Gastroesophageal sphincter (tissue), 4 donors: ENCODE results near the gene CGRRF1. TPM values are rescaled to one million over a fixed set of nuclear protein-coding genes. Genes with fewer than 3 reads are reported as not detected.
A peak's percentile ranks its signal among the peaks of the same experiment; 100 is the strongest.

Experiments
- ATAC-seq: fragments of 150-250 bp; one replicate; pipeline ENCODE4 v1.9.1; 2016; ENCODE audit warnings: mild to moderate bottlenecking, moderate library complexity
- H3K27ac ChIP-seq, 4 donors: fragments of 200-600 bp; sonication (generic) in 3 of 4; 1 replicate in 3 of 4; 2 replicates in 1 of 4; pipeline ENCODE4 v1.5.1; 2016 to 2019
- H3K27me3 ChIP-seq: fragments of 200-600 bp; sonication (generic); one replicate; pipeline ENCODE4 v1.5.1; 2019
- H3K36me3 ChIP-seq, 2 donors: fragments of 200-600 bp; sonication (generic); one replicate each; pipeline ENCODE4 v1.5.1; 2019; ENCODE audit warnings: control low read depth in 1 of 2
- H3K4me1 ChIP-seq, 3 donors: fragments of 200-600 bp; sonication (generic); 1 replicate in 2 of 3; 2 replicates in 1 of 3; pipeline ENCODE4 v1.5.1; 2016 to 2019; ENCODE audit warnings: control low read depth in 2 of 3
- H3K4me3 ChIP-seq, 2 donors: fragments of 200-600 bp; sonication (generic); one replicate each; pipeline ENCODE4 v1.5.1; 2019; ENCODE audit warnings: mild to moderate bottlenecking in 1 of 2, moderate library complexity in 1 of 2
- H3K9me3 ChIP-seq, 3 donors: fragments of 200-600 bp; sonication (generic); one replicate each; pipeline ENCODE4 v1.5.1; 2017 to 2019; ENCODE audit warnings: control low read depth in 2 of 3
- EP300 ChIP-seq: sonication (generic); formaldehyde crosslinking; IDR thresholded peaks from one replicate; pipeline ENCODE4 v1.6.1; 2017; ENCODE audit warnings: antibody characterized with exemption, mild to moderate bottlenecking
- POLR2A ChIP-seq, 2 donors: fragments of 450-650 bp; IDR thresholded peaks; one replicate each; pipeline ENCODE4 v1.6.1; 2017; ENCODE audit warnings: antibody characterized with exemption in 2 of 2, mild to moderate bottlenecking in 2 of 2, moderate library complexity in 1 of 2
- POLR2AphosphoS5 ChIP-seq: sonication (generic); formaldehyde crosslinking; IDR thresholded peaks from one replicate; pipeline ENCODE4 v1.6.1; 2017; ENCODE audit warnings: antibody characterized with exemption
- WGBS, 2 donors: methylation state at CpG; one replicate each; pipeline ENCODE4 v1.1.5; 2018; ENCODE audit warnings: low coverage in 1 of 2; 5-methylcytosine and 5-hydroxymethylcytosine counted together
- total RNA-seq, 4 donors: library from RNA; depleted of rRNA; stranded (reverse); fragments of >200 nt; gene quantifications; one replicate each; pipeline ENCODE4 v1.1.0, GENCODE V29; 2016
- TF ChIP-seq, protein P1 (sequence below), 4 experiments: fragments of 200-600 bp in 2 of 4; fragments of 450-650 bp in 2 of 4; sonication (generic) in 1 of 4; IDR thresholded peaks; one replicate each; pipeline ENCODE4 v1.5.1; 2017 to 2019; ENCODE audit warnings: antibody characterized with exemption in 4 of 4, mild to moderate bottlenecking in 2 of 4, moderate library complexity in 2 of 4

CGRRF1 gene
- total RNA-seq, 4 donors from 2014 or later: 12.3 to 32.8 (median 22.2) TPM

DNA sequence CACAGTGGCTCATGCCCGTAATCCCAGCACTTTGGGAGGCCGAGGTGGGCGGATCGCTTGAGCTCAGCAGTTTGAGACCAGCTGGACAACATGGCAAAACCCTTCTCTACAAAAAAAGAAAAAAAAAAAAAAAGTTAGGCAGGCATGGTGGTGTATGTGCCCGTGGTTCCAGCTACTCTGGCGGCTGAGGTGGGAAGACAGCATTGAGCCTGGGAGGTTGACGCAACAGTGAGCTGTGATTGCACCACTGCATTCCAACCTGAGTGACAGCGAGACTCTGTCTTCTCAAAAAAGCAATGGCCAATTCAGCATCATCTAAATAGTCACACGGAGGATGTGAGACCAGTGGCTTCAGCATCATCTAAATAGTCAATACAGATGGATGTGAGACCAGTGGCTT, 46.8 kb downstream of the CGRRF1 start:
- Histone ChIP-seq H3K4me3 (no peak overlapping the region), H3K27ac (no peak overlapping the region), H3K9me3 (no peaks in the 10 kb centered on the region), H3K36me3 (no peaks in the 10 kb centered on the region), H3K4me1 (no peaks in the 10 kb centered on the region), H3K27me3 (peaks cover 24% of the 10 kb centered on the region)
- TF ChIP-seq POLR2A (IDR thresholded peaks at IDR 0.05): no peak
- TF ChIP-seq POLR2AphosphoS5: no peak
- no peak for TF ChIP-seq EP300
- TF ChIP-seq, protein P1, sequence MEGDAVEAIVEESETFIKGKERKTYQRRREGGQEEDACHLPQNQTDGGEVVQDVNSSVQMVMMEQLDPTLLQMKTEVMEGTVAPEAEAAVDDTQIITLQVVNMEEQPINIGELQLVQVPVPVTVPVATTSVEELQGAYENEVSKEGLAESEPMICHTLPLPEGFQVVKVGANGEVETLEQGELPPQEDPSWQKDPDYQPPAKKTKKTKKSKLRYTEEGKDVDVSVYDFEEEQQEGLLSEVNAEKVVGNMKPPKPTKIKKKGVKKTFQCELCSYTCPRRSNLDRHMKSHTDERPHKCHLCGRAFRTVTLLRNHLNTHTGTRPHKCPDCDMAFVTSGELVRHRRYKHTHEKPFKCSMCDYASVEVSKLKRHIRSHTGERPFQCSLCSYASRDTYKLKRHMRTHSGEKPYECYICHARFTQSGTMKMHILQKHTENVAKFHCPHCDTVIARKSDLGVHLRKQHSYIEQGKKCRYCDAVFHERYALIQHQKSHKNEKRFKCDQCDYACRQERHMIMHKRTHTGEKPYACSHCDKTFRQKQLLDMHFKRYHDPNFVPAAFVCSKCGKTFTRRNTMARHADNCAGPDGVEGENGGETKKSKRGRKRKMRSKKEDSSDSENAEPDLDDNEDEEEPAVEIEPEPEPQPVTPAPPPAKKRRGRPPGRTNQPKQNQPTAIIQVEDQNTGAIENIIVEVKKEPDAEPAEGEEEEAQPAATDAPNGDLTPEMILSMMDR (IDR thresholded peaks at IDR 0.05): no peak
- ATAC-seq: no peak
- 80 to 90% methylated on average over 5 to 8 of the region's 9 CpGs for WGBS, 2 donors

DNA sequence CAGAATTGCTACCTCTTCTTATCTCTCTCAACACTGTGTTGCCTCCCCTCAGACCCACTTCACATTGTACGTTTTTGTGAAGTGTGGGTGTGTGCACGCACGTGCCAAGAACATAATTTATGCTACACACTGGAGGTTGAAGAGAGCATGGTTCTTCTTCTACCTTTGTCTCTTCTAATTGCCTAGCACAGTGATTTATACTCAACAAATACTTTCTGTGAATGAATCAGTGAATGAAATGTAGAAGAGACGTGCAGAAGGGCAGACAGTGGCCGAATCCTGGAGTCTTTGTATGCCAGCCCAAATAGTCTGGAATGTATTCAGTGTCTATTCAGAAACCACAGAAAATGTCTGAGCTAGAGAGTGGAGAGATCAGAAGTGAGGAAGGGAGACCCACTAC, 52.6 kb downstream of the CGRRF1 start:
- H3K9me3 ChIP-seq: no peaks in the 10 kb centered on the region
- H3K4me3 ChIP-seq: no peak overlapping the region
- ATAC-seq: no peak
- H3K27ac ChIP-seq: no peak overlapping the region
- TF ChIP-seq POLR2AphosphoS5 (no peak), EP300 (no peak), POLR2A (IDR thresholded peaks at IDR 0.05) (no peak)
- TF ChIP-seq, protein P1 (IDR thresholded peaks at IDR 0.05): no peak
- H3K27me3 ChIP-seq: no peaks in the 10 kb centered on the region
- 51 to 55% methylated on average over 5 of the region's 5 CpGs for WGBS, 2 donors
- peaks cover 0 to 11% (median 0%) of the 10 kb centered on the region in 3 donors for H3K4me1 ChIP-seq
- H3K36me3 ChIP-seq: no peaks in the 10 kb centered on the region

DNA sequence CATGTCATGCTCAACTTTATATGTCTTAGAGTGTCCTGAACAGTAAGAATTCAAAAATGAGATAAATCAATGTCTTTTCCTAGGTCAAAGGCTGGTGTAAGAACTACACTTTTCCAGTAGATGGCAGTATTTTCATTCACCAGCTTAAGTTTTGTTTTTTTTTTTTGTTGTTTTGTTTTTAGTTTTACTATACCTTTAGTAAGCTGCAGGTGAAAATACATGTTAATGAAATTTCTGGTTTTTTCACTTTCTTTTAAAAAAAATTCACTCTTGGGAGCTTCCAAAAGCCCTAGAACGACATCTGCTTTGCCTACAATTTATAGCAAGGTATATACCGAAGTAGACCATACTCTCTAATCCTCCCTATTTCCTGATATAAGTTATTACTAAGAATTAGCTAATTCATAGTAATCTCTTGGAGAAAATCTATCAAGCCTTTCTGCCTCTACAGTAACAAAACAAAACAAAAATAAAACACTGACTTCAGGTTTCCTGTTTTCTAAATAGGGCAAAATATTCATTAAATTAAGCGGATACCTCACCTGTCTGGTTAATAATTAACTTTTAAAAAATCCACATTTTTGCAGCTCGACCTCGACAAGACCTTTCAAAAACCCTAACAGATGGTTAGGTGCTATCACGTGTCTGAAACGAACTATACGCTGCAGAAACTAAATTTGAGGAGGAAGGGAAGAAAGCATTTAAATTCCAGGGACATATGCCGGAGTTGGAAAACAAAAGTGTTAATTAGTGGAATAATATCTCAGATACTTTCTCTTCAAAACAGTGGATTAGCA, 54.6 kb downstream of the CGRRF1 start:
- 6% methylated on average over 8 to 9 of the region's 9 CpGs for WGBS, 2 donors
- Histone ChIP-seq H3K4me3 (peak overlapping the region; percentile 47 to 88), H3K9me3 (no peaks in the 10 kb centered on the region), H3K27me3 (no peaks in the 10 kb centered on the region), H3K4me1 (peaks cover 0 to 24% (median 6%) of the 10 kb centered on the region in 3 donors), H3K36me3 (no peaks in the 10 kb centered on the region), H3K27ac (peak overlapping the region; percentile 91 to 100 (median 96))
- no peak for ATAC-seq
- TF ChIP-seq EP300 (no peak), POLR2A (IDR thresholded peaks at IDR 0.05) (no peak)
- TF ChIP-seq, protein P1 (IDR thresholded peaks at IDR 0.05): peak; percentile 83 to 90 (median 84)

DNA sequence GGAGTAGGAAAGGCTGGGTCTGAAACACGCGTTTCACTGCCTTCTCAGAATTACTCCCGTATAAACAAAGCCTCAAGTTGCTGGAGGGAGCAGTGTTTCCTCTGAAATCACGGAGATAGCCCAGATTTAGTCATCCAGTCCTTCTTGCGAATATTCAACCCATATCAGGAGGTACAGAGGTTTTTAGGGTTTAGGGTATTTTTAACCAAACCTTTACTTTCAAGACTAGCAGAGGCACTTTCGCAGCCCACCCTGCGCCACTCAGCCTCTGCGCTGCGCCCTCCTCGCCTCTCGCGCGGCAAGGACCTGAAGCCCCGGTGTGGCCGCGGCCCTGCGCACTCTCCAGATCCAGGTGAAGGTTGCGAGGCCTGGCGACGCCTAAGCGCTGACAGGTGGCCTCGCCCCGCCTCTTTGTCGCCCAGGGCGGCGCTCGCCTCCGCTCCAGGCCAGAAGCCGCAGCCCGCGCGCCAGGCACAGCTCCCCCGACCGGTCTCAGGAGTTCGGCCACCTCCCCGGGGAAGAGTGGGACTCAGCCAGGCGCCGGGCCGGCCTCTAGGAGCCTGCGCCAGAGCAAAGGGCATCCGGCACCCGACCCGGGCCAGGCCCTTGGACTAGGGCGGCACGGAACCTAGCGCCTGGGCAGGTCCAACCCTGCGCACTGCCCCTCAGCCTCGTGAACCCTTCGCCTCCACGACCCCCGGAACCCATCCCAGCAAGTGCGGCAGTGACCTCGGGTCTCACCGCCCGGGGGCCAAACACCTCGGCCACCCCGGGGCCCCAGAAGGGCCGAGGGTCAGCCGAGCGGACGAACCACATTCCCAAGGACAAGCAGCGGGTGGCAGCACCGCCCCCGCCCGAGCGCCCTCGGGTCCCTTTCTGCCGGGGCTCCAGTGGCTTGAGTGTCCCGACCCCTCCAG, 55.4 kb downstream of the CGRRF1 start:
- no peaks in the 10 kb centered on the region for H3K27me3 ChIP-seq
- peak overlapping the region; percentile 91 to 100 (median 96) for H3K27ac ChIP-seq
- H3K9me3 ChIP-seq: no peaks in the 10 kb centered on the region
- peaks cover 0 to 33% (median 10%) of the 10 kb centered on the region in 3 donors for H3K4me1 ChIP-seq
- 0 to 10% methylated on average over 4 to 18 of the region's 69 CpGs for WGBS, 2 donors
- ATAC-seq: peak; percentile 44
- TF ChIP-seq EP300 (no peak), POLR2AphosphoS5 (peak; percentile 63), POLR2A (IDR thresholded peaks at IDR 0.05) (peak in 1 of 2 donors; percentile 14)
- TF ChIP-seq, protein P1 (IDR thresholded peaks at IDR 0.05): peak in 2 of 4 experiments; percentile 29 to 44
- no peaks in the 10 kb centered on the region for H3K36me3 ChIP-seq
- peak overlapping the region; percentile 47 to 88 for H3K4me3 ChIP-seq
